ENCODE results near the gene MED13L.

Gene MED13L

GRCh38 chr12:115930336-115930735 lies 347.2 kb downstream of the MED13L start:
- no peak for DNase-seq

DNA sequence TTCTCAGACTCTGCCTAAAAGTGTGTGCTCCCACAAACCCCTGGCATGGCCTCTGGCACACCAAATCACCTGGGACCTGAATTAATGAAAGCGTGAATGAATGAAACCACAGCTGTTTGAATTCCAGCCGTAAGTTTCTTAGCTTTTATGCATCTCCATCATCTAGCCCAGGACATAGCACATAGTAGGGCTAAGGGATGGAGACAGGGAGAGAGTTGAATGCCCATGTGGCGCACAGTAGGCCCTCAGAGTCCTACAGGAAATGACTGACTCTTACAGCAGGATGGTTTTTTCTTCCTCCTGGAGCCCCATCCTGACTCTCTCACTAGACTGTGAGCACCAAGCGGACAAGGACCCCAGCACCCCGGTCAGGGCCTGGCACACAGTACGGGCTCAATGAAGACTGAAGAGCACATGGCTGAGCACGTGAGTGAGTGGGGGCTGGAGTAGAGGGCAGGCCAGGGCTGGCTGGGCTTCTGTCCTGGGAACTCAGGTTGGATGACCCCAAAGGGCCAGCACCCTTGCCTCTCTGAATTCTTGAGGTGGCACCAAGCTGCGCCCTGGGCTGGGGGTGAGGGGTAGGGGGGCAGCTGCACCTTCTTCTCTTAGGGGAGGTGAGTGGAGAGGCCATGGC lies 351.3 kb downstream of the MED13L start:
- no peak for DNase-seq

- DNase-seq: no peak
These were observed 353.6 kb downstream of the MED13L start for GRCh38 chr12:115923851-115924250.

DNA sequence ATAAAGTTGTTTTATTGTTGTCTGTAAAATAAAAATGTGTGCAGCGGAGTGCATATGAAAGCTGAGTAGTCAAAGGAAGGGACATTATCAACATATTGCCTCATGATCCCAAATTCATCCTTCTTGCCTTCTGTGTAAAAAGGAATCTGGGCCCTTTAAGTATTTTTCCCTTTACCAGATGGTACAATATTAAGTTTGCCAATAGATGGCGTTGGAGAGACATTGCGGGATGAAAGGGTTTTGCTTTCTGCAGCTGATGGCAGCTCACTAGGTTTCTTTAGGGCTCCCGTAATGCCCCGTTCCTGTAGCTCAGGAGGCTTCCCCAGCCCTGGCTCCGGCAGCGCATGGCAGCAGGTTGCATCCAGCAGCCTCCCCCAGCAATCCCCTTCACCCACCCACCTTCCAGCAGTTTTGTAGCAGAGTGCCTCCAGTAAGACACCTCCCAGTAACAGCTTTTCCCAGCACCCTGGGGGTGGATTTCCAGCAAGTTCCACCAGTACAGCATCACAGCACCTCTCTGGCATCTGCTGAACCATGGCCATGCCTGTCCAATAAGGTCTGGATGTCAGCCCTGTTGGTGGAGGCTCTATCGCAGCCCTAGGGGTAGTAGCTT lies 354.4 kb downstream of the MED13L start:
- no peak for DNase-seq

GRCh38 chr12:115920395-115921183 lies 356.9 kb downstream of the MED13L start:
- DNase-seq: no peak

DNA sequence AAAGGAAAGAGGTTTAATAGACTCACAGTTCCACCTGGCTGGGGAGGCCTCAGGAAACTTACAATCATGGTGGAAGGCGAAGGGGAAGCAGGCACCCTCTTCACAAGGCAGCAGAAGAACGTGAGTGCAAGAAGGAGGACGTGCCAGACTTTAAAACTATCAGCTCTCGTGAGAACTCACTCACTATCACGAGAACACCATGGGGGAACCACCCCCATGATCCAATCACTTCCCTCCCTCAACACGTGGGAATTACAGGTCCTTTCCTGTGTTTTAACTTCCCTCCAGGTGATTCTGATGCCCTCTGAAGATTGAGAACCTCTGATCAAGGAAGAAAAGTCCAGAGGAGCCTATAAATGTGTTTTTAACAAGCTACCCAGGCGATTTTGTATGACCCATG lies 358.7 kb downstream of the MED13L start:
- DNase-seq: no peak

DNA sequence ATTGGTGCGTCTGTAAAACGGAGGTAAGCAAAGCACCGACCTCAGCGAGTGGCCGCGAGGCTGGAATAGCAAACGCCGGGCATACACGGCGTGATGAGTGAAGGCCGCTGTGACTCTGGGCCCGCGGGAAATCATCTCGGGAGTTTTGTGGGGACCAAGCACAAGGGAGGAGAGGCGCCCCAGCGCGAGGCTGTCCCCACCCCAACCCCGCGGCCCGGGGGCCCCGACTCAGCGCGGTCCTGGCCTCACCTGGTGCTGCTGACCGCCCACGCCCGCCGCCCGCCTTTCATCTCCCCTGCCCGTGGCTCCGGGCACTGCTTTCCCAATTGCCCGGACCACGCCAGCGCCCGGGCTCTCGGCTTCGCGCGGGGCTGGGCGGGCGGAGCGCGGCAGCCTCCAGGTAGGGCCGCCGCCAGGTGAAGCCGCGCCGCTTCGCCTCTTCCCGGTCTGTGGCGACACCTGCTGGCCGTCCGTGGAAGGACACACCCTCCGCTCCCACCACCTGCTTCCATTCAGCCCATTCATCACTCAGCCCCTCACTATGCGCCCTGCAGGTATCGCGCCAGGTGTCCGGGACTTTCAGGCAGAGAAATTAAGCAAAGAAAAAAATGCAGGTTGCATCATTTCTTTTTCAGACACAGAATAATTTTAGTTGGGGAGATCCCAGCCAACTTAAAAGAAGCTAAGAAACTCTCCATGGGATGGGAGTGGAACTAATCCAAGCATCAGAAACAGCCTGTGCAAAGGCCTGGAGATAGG lies 360.4 kb downstream of the MED13L start:
- DNase-seq: peak; percentile 64

DNA sequence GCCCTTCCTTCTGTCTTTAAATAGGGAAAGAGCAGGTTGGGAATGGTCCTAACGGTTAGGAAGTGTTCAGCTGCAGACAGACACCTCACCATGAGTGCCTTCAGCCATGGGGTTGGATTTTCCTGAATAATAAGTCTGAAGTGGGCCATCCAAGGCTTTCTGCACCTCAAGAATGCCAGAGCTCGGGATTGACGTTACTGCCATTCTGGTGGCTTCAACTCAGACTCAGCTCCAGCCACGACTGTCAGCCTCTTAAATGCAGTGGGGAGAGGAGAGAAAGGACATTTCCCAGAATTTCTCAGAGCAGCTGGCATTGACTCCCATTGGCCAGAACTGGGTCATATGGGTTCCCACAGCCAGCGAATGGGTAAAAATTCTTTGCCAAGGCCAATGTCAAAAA lies 363.4 kb downstream of the MED13L start:
- DNase-seq: no peak

- DNase-seq: no peak
These were observed 365.1 kb downstream of the MED13L start for GRCh38 chr12:115912440-115912839.

DNA sequence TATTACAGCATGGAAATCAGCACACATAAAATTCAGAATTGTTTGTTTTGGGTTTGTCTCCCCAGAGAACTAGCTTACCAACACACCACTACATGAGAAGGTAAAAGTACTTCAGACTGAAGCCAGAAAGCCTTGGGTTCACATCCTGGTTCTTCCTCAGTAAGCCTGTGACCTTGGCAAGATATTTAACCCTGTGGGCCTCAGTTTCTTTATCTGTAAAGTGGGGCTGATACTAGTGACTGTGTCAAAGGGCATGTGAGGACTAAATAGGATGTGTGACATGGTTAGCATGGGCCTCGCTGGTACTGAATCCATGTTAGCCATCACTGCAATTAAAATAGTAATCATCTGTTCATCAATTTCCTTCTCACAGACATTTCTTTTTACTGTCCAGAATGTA lies 366.1 kb downstream of the MED13L start:
- no peak for DNase-seq

GRCh38 chr12:115910057-115910456 lies 367.4 kb downstream of the MED13L start:
- DNase-seq: no peak
